HK-2 (cell line): ENCODE data around the gene CXCL14.
A peak's percentile ranks its signal among the peaks of the same experiment; 100 is the strongest.

ENCODE experiments used
- DNase-seq: peaks from one replicate; pipeline ENCODE4 v3.0.0-alpha.2; 2018; ENCODE audit not compliant: unreplicated experiment

CXCL14 gene, protein sequence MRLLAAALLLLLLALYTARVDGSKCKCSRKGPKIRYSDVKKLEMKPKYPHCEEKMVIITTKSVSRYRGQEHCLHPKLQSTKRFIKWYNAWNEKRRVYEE

DNA sequence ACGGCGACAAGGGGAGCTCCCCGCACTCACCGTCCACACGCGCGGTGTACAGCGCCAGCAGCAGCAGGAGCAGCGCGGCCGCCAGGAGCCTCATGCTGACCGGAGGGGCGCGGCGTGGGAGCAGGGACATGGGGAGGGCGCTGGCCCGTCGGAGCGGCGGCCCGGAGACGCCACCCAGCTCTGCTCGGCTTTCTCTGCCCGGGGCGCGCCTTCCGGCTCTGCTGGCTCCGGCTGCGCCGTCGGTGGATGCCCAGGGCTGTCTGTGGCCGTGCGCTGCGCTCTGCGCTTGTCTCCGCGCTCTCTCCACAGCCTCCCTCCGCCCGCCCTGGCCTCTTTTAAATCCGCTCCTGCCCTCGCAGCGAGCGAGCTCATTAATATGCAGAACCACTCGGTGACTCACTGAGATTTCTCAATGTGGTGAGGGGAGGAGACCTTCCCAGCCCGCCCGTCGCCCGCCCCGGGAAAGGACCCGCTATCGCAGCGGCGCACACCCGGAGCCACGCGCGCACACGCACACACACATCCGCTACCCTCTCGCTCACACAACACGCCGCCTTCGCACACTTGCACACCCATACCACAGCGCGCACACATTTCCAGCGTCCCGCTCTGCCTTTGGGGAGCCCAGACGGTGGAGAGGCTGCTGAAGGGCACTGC lies at the start of gene CXCL14:
Gene CXCL14, minus strand, starts transcription at position 307 of the 657 bp plus-strand sequence. Its CDS starts 213 bp downstream, at position 94.
- DNase-seq: no peak

DNA sequence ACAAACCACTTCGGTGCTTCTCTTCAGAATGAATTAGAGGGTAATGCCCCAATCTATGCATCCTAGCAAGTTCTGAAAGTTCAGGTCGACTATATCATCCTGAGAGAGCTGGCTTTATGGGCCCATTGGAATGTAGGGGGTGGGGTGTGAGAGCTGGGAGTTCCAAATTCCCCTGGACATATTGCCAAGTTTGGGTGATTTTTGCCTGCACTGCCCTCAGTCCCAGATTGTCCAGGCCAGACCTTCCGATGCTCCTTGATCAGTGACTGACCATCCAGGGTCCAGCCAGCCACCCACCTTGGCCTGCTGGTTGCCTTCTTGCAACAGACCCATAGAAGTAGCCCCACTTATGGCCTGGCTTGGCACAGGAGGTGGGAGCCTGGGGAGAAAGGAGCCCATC lies 47.8 kb upstream of the CXCL14 start:
- DNase-seq: no peak

DNA sequence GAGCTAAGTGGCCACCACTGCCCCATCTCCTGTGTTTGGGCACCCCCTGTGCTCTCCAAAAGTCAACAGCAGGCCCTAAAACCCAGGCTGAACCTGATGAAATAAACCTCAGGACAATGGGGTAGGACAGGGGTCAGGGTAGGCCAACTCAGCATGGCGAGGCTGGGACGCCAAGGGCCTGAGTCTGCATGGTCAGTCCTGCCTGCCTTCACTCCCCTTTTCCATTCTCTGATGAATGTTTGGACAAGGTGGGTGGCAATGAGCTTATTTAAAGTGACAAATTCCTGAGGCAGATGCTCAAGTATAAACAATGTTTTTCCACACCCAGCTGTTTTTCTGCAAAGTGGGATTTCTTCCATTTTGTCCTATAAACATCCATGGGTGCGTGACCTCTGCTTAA lies 47.2 kb upstream of the CXCL14 start:
- DNase-seq: no peak

DNA sequence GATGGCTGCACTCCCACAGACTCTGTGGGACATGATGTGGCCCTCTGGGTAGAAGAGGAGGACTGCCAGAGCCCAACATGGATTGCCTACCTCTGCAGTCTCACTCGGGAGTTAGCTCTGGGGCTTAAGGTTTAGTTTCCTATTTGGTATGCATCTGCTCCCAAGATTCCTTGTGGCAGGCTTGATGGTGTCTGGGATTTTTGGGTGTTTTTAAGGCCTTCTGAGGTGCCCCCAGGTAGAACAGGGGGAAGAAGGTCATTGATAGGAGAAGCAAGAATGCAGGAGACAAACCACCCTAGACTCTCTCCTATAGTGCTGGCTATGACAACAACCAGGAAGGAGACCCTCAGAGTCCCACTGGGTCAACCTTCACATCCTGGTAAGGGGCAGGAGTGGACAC lies 46.7 kb upstream of the CXCL14 start:
- DNase-seq: no peak

DNA sequence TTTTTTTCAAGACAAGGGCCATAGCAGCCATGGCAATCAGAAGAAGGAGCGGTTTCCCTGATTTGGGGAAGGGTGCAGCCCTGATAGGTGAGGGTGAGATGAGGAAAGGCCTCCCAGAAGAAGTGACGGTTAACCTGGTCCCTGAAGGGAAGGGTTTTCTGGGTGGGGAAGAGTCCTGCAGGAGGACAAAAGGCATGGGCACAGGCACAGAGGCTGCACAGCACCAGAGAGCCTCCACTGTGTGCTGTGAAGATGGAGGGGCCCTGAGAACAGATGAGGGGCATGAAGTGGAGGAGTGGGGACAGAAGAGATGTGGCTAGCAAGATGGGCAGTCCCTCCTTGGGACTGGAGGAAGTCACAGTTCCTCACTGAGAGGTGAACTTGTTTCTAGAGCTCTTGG lies 46.3 kb upstream of the CXCL14 start:
- DNase-seq: no peak

DNA sequence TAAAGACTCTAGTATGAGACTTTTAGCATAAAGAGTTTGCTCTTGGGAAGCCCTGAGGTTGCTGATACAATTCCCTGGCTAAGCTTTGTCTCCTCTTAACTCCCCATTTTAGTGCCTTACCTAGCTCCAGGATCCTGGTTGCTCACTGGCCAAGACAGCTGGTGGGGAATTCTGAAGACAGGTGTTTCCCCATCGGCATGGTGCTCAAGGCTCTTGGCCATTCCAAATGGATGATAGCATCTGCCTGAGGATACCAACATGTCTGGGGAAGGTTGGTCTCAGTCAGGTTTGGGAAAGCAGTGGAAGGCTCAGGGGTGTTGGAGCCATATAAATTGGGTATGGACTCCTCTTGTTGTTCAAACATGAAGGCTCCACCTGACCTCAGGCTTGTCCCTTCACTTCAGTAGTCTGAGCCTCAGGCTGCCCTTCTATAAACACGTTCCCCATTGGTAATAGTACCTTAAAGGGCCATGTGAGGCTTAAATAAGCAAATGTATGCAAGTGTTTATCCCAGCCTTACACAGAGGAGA lies 44.5 kb upstream of the CXCL14 start:
- no peak for DNase-seq

DNA sequence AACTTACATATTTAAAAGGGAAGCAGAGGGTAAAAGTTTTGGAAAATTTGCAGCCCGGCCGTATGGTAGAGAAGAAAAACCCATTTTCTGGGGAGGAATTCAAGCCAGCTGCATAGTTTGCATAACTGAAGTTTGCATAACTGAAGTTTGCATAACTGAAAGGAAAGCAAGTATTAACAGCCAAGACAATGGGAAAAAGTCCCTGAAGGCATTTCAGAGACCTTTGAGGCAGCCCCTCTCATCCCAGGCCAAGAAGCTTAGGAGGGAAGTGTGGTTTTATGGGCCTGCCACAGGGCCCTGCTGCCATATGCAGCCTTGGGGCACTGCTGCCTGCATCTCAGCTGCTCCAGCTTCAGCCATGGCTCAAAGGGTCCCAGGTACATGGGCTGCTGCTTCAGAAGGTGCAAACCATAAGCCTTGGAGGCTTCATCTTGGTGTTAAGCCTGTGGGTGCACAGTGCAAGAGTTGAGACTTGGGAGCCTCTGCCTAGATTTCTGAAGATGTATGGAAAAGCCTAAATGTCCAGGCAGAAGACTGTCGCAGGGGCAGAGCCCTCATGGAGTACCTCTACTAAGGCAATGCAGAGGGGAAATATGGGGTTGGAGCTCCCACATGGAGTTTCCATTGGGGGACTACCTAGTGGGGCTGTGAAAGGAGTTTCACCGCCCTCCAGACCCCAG lies 36.9 kb upstream of the CXCL14 start:
- DNase-seq: no peak

DNA sequence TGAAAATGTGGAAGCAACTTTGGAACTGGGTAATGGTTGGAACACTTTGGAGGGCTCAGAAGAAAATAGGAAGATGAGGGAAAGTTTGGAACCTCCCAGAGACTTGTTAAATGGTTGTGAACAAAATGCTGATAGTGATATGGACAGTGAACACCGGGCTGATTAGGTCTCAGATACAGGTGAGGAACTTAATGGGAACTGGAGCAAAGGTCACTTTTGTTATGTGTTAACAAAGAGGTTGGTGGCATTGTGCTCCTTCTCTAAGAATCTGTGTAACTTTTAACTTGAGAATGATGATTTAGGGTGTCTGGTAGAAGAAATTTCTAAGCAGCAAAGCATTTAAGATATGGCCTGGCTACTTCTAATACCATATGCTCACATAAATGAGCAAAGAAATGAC lies 36.4 kb upstream of the CXCL14 start:
- DNase-seq: no peak

DNA sequence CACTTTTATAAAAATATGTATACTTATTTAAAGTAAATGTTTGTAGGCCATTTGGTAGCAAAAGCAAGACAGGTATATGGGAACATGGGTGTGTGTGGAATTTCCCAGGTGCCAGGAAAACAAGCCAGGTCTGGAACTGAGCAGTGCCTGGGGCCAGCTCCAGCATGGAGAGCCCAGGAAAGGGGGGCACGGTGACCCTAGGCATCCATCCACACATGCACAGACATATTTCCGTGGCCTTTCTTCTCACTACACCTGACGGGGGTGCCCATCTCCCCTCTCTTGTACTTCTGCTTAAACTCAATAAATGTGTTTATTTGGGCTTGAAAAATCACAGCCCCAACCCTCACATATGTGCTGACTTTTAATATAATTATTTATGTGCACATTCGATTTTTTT lies 31.2 kb upstream of the CXCL14 start:
- no peak for DNase-seq

DNA sequence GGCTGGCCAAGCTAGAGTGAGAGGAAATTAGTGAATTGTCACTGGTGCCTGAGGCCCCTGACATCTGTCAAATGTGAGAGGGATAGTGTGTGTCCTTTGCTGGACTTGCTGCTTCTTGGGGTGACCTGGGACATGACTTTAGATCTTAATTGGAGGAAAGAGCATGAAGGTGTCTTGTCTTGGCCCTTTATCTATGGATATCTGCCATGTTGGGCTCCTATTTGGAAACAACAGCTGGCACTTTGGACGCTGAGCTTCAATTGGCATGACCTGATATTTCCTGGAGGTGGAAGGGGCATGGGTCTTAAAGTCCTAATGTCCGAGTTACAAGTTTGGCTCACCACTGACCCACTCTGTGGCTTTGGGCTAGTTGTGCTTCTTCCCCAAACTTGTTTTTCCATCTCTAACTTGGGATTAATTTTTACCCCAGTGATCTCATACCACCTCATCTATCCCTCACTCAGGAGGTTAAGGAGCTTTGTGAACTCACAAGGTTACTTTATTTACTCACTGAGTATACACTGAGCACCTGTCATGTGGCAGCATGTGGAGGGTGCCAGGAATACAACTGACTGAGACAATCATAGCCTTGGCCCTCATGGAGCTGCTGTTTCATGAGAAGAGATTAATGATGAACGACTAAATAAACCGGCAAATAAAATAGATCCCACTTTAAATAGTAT lies 30.1 kb upstream of the CXCL14 start:
- DNase-seq: no peak

DNA sequence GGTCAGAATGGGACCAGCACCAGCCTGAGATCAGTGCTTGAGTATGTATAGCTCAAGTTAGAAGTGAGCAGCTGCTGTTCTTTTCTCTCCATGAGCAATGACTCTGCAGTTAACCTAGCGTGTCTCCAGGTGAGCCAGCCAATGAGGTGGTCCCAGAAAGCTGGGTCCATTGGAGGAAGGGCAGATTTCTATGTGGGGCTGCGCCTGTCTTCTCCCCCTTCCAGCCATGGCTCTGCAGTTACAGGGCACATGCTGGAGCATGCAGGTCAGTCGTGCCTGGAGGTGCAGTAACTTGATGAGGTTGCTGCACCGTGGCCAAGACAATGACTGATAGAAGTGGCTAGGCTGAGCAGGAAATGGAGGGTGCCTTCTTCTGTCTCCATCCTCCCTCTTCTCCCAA lies 29.6 kb upstream of the CXCL14 start:
- DNase-seq: no peak

DNA sequence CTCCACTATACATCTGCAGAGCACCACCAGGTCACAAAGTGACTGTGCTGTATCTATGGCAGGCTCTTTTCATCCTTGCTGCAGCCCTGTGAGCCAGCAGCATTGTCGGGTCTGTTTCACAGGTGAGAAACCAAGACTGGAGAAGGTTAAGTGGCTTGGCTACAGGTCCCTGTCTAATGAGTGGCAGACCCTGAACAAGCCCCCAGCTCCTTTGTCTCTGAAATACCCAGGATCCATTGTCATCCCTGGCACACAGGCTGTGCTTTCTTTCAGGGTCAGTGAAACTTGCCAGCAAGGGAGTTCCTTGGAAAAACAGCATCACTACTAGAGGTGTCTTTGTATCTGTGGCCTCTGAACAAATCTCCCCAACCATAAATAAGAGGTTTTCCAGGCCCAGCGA lies 27.6 kb upstream of the CXCL14 start:
- DNase-seq: no peak

DNA sequence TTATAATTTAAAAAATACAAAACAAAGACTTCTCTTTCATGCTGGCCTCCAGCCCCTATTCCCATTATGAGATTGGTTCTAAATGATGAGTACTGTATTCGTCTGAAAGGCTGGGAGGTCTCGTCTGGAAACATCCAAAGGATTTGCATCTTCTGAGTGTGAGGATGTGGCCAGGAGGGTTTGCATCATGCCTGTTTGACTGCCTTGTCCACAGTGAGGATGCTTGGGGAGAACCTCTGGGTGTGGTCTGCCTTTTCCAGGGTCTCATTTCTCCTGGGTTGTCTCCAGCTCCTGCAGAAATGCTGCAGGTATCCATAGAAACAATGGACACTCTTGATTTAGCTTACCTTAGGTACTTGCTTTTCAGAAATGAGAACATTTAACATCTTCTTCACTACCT lies 26.4 kb upstream of the CXCL14 start:
- DNase-seq: no peak

DNA sequence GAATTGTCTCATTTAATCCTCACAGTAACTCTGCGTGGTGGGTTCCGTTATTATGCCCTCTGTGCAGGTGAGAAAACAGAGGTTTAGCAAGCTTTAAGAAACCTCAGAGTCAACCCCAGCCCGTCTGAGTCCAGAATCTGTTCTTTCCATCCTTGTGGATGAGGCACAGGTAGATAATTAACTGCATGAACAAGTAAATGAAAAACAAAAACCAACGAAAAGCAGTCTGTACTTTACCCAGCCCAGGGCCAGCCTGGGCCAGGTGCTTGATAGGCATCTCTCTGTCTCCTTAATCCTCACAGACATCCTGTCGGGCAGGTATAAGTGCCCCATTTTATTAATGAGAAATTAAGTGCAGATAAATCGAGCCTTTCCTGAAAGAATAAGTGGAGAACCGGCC lies 25.3 kb upstream of the CXCL14 start:
- no peak for DNase-seq

DNA sequence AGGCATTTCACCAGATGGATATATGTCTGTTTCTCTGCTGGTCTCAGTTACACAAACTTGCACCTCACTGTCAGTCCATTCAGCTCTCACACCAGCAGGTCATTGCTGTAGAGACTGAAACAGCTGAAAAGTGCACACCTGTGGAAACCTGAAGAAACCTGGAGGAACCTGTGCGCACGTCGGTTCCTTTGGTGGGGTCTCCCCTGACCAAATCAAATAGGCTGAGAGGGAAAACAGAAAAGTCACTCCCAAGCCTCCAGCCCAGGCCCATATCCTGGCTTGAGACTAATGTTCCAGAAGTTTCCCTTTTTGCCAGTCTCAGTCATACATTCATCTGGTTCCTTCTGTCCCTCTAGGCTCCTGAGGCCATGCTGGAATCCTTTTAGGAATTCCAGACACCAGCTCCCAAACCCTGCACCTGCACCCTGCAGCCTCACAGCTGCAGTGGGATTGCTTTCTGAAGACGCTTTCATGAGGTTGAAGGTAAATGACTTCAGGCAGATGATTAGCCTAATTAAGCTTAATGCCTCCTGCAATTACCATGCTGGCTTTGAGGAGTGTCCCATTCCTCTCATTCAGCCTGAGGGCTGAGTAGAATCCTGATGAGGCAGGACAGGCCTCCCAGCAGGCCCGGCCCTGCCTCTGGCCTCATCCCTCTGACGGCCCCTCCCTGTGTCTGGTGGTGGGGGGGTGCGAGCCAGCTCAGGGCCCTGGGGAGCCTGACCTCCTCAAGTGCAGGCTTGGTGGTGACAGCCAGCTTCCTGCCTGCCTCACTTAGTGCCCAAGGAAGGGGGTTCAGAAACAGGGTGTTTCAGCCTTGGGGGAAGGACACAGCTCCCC lies 24.3 kb upstream of the CXCL14 start:
- no peak for DNase-seq

DNA sequence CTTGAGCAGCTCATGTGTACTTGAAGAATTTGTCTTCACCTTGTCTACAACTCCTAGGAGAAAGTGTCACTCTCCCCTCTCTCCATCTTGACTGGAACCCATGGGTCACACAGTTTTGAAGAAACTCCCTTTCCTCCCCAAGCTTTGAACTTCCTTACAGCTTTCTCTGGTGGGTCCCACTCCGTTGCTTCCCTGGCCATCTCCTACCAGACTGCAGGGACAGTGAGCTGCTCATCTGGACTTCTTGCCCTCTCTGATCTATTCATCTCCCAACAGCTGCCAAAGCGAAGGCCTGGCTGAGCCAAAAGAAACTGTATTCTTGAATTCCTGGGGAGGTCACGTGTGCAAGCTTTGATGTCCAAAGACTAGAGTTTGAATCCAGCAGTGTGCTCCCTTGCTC lies 22.7 kb upstream of the CXCL14 start:
- no peak for DNase-seq

DNA sequence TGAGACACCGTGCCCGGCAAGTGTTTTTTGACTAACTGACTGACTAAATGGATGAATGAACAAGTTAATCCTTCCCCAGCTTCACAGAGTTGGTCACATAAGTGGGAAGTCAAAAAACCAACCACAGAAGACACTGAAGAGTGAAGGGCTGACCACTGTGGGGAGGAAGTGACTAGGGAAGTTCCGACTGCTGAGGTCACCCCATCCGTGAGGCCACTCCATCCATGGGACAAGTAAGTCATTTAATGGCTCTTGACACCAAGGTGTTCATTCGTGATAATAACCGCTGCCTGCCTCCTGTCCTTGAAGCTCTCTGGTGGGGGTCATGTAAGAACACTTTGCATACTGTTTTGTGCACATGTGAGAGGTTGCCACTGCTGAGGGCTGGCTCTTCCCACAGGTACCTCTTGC lies 22.2 kb upstream of the CXCL14 start:
- peak; percentile 14 for DNase-seq

DNA sequence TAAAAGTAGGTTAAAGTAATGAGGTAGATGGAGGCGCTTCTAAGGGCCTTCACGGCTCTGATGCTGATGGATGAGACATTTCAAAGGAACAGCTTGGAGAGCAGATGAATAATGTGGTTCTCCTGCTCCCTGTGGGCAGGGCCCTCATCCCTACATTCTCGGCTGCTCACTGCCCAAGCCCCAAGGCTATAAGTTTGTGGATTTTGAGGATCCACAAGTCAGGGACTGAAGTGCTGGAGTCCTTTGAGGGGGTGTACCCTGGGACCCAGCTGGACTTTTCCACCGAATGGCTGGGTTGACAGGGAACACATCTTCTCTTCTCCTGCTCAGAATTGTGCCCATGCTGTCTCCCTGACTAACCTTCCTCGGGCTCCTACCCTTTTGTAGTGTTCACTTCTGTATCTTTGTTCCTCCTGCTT lies 21.4 kb upstream of the CXCL14 start:
- DNase-seq: no peak

DNA sequence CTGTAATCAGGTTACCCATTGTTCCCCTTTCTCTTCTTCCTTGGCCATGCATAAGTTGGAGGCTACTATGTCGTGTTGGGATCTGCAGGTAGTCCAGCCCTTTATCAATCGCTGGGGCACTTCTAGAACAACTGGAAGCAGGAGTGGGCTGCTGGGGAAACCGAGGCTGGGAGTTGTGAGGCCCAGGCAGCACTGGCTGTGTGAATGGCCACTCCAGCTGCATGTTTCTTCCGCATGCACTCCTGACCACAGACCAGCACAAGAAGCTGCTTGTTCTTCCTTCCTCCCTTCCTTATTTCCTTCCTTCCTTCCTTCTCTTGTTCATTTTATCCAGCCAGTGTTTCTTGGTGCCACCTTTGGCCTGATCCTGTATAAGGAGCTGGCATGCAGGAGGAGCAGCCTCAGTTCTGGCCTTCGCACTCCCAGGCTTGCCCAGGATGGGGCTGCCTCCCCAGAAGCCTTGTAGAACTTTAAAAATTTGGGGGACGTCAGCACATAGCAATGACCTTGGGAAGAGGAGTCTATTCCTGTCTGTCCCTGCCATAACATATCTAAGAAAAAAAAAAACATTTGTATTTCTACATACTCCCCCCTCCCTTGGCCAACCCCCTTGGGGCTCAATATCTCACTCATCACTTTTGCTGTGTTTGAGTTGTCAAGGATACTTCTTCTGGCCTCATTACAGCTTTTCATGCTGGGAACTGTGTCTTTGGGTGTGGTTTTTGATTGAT lies 20.8 kb upstream of the CXCL14 start:
- DNase-seq: no peak

DNA sequence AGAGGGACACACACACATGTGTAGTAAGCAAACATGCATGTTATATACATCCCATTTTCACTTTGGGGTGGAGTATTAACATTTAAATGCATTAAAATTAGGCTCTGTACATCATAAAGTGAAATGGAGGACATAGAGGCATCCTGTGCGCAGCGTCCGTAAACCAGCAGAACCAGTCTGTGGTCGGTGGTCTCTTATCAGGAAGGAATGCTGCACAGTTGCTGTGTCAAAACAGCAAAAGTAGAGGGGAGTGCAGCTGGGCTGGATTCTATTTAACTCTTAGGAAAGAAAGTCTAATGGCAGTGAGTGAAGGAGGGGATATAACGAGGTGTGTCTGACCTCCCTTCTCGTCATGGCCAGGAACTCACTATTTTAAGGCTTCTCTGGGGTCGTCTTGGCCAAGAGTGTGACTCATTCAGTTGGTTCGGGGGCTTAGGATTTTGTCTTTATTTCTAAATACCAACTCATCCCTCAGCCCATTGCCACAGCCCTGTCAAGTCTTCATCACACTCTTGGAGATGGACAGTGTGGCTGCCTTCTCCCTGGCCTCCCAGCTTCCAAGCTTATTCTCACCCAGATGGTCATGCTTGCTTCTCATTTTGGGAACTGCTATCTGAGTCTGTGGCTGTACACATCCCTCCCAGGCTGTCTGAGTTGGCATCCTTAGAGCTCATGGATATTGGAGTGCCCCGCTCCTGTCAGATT lies 20.1 kb upstream of the CXCL14 start:
- DNase-seq: no peak

DNA sequence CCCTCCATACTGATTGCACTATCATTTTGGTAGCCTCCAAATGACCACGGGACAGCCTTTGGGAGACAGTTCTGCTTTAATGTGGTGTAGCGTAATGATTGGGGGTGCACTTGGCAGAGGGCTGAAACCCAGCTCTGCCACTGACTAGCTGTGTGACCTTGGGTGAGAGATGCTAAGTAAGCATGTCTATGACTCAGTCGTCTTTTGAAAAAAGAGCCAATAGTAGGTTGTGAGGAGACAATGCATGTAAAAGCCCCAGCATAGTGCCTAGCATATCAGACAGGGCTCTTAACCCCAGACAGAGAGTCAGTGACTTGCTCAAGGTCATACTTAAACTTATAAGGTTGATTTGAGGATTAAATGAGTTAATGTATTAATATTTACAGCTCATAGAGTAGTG lies 18.0 kb upstream of the CXCL14 start:
- DNase-seq: no peak
